ENCODE results near the gene ZFHX3. TPM values are rescaled to one million over a fixed set of nuclear protein-coding genes. Genes with fewer than 3 reads are reported as not detected.

Gene ZFHX3
- total RNA-seq, 1 experiment from 2014 or later = 21.8 TPM

- ChIA-PET CTCF (no interaction called here), POLR2A (ENCODE audit: low non-redundant PET) (no interaction called here)
- BruUV-seq (replicated peaks) = no TSS peak
- intact Hi-C loops (cut with micrococcal nuclease; ENCODE audit: unreplicated experiment) = no loop called here
- DNase-seq (ENCODE audit: low spot score) = peak; percentile 43
- H3K27ac ChIP-seq (ENCODE audit: low read depth, low read length, poor library complexity, severe bottlenecking) = no peak overlapping the region
- TF ChIP-seq, protein P1, sequence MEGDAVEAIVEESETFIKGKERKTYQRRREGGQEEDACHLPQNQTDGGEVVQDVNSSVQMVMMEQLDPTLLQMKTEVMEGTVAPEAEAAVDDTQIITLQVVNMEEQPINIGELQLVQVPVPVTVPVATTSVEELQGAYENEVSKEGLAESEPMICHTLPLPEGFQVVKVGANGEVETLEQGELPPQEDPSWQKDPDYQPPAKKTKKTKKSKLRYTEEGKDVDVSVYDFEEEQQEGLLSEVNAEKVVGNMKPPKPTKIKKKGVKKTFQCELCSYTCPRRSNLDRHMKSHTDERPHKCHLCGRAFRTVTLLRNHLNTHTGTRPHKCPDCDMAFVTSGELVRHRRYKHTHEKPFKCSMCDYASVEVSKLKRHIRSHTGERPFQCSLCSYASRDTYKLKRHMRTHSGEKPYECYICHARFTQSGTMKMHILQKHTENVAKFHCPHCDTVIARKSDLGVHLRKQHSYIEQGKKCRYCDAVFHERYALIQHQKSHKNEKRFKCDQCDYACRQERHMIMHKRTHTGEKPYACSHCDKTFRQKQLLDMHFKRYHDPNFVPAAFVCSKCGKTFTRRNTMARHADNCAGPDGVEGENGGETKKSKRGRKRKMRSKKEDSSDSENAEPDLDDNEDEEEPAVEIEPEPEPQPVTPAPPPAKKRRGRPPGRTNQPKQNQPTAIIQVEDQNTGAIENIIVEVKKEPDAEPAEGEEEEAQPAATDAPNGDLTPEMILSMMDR (conservative IDR thresholded peaks at IDR 0.05; ENCODE audit: low read depth, low read length) = no peak
- no peak for TF ChIP-seq EZH2 (IDR thresholded peaks at IDR 0.05; ENCODE audit: borderline replicate concordance, low read depth, low read length, poor library complexity, severe bottlenecking)
- no peaks in the 10 kb centered on the region for H3K9me3 ChIP-seq (ENCODE audit: low read depth, low read length, poor library complexity, severe bottlenecking)
- H3K4me3 ChIP-seq (ENCODE audit: low read depth, low read length, poor library complexity, severe bottlenecking) = no peak overlapping the region
- H3K36me3 ChIP-seq (ENCODE audit: insufficient read depth, low read length, poor library complexity, severe bottlenecking) = no peaks in the 10 kb centered on the region
- H3K4me1 ChIP-seq (ENCODE audit: insufficient read depth, low read length, poor library complexity, severe bottlenecking) = peaks cover 31% of the 10 kb centered on the region
- no peaks in the 10 kb centered on the region for H3K27me3 ChIP-seq (replicated peaks; ENCODE audit: insufficient read depth, low read depth, low read length, poor library complexity)
Observed at GRCh38 chr16:72921620-72922019, 126.3 kb downstream of the ZFHX3 start.

- Histone ChIP-seq H3K36me3 (ENCODE audit: insufficient read depth, low read length, poor library complexity, severe bottlenecking) (no peaks in the 10 kb centered on the region), H3K27ac (ENCODE audit: low read depth, low read length, poor library complexity, severe bottlenecking) (no peak overlapping the region), H3K4me1 (ENCODE audit: insufficient read depth, low read length, poor library complexity, severe bottlenecking) (peaks cover 26% of the 10 kb centered on the region), H3K4me3 (ENCODE audit: low read depth, low read length, poor library complexity, severe bottlenecking) (no peak overlapping the region), H3K9me3 (ENCODE audit: low read depth, low read length, poor library complexity, severe bottlenecking) (no peaks in the 10 kb centered on the region), H3K27me3 (replicated peaks; ENCODE audit: insufficient read depth, low read depth, low read length, poor library complexity) (no peaks in the 10 kb centered on the region)
- ChIA-PET POLR2A (ENCODE audit: low non-redundant PET) (no interaction called here), CTCF (no interaction called here)
- TF ChIP-seq, protein P1 (conservative IDR thresholded peaks at IDR 0.05; ENCODE audit: low read depth, low read length) = no peak
- no peak for TF ChIP-seq EZH2 (IDR thresholded peaks at IDR 0.05; ENCODE audit: borderline replicate concordance, low read depth, low read length, poor library complexity, severe bottlenecking)
- BruUV-seq (replicated peaks) = no TSS peak
- no peak for DNase-seq (ENCODE audit: low spot score)
- intact Hi-C loops (cut with micrococcal nuclease; ENCODE audit: unreplicated experiment) = no loop called here
Observed at GRCh38 chr16:72921106-72921505, 126.8 kb downstream of the ZFHX3 start.

DNA sequence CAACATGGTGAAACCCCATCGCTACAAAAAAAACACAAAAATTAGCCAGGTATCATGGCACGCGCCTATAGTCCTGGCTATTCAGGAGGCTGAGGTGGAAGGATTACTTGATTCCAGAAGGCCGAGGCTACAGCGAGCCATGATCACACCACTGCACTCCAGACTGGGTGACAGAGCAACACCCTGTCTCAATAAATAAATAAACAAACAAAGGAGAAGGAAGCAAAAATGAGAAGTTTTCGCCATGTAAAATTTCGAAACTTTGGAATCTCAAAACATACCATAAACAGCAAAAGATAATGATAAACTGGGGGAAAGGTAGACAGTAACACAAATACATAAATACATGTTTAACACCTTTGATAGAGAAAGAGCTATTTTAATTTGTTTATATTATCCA is 130.9 kb downstream of the ZFHX3 start:
- TF ChIP-seq, protein P1 (conservative IDR thresholded peaks at IDR 0.05; ENCODE audit: low read depth, low read length) = no peak
- H3K36me3 ChIP-seq (ENCODE audit: insufficient read depth, low read length, poor library complexity, severe bottlenecking) = no peaks in the 10 kb centered on the region
- ChIA-PET POLR2A (ENCODE audit: low non-redundant PET) (no interaction called here), CTCF (no interaction called here)
- H3K4me3 ChIP-seq (ENCODE audit: low read depth, low read length, poor library complexity, severe bottlenecking) = no peak overlapping the region
- H3K27me3 ChIP-seq (replicated peaks; ENCODE audit: insufficient read depth, low read depth, low read length, poor library complexity) = no peaks in the 10 kb centered on the region
- DNase-seq (ENCODE audit: low spot score) = no peak
- H3K27ac ChIP-seq (ENCODE audit: low read depth, low read length, poor library complexity, severe bottlenecking) = no peak overlapping the region
- H3K4me1 ChIP-seq (ENCODE audit: insufficient read depth, low read length, poor library complexity, severe bottlenecking) = peaks cover 12% of the 10 kb centered on the region
- BruUV-seq (replicated peaks) = no TSS peak
- intact Hi-C loops (cut with micrococcal nuclease; ENCODE audit: unreplicated experiment) = no loop called here
- no peaks in the 10 kb centered on the region for H3K9me3 ChIP-seq (ENCODE audit: low read depth, low read length, poor library complexity, severe bottlenecking)

Data from A673 (cell line).